Smooth muscle cell (in vitro differentiated cells): ENCODE data around the gene ARRB1. TPM values are rescaled to one million over a fixed set of nuclear protein-coding genes. Genes with fewer than 3 reads are reported as not detected.
A peak's percentile ranks its signal among the peaks of the same experiment; 100 is the strongest.

Experiments
- DNase-seq: peaks from one replicate; lab custom pipeline; 2025; ENCODE audit not compliant: unreplicated experiment; lab: John Stamatoyannopoulos, UW
- H2AFZ ChIP-seq: fragments of 200-600 bp; sonication (generic); 2 replicates; pipeline ENCODE4 v1.6.0; 2016; ENCODE audit warnings: antibody characterized with exemption, low read depth, mild to moderate bottlenecking
- H3F3A ChIP-seq: fragments of 200-600 bp; sonication (generic); 2 replicates; pipeline ENCODE4 v1.6.0; 2017; ENCODE audit warnings: antibody characterized with exemption, low read depth
- H3K27ac ChIP-seq: fragments of 200-600 bp; sonication (generic); 2 replicates; pipeline ENCODE4 v1.5.1; 2016; ENCODE audit warnings: low read depth, mild to moderate bottlenecking
- H3K27me3 ChIP-seq: fragments of 200-600 bp; sonication (generic); 2 replicates; pipeline ENCODE4 v1.6.1; 2016; ENCODE audit warnings: low read depth, mild to moderate bottlenecking
- H3K36me3 ChIP-seq: fragments of 200-600 bp; sonication (generic); 2 replicates; pipeline ENCODE4 v1.5.1; 2016; ENCODE audit warnings: low read depth
- H3K4me1 ChIP-seq: fragments of 200-600 bp; sonication (generic); 2 replicates; pipeline ENCODE4 v1.5.1; 2016; ENCODE audit warnings: low read depth
- H3K4me2 ChIP-seq: fragments of 200-600 bp; sonication (generic); 2 replicates; pipeline ENCODE4 v1.6.0; 2016; ENCODE audit warnings: mild to moderate bottlenecking
- H3K4me3 ChIP-seq: fragments of 200-600 bp; sonication (generic); 2 replicates; pipeline ENCODE4 v1.5.1; 2016; ENCODE audit warnings: mild to moderate bottlenecking
- H3K79me2 ChIP-seq: fragments of 200-600 bp; sonication (generic); 2 replicates; pipeline ENCODE4 v1.6.0; 2016; ENCODE audit warnings: low read depth, mild to moderate bottlenecking
- H3K9ac ChIP-seq: fragments of 200-600 bp; sonication (generic); 2 replicates; pipeline ENCODE4 v1.6.0; 2016; ENCODE audit warnings: low read depth
- H3K9me3 ChIP-seq: fragments of 200-600 bp; sonication (generic); replicated peaks from 2 replicates; pipeline ENCODE4 v1.5.1; 2016; ENCODE audit warnings: low read depth
- H4K20me1 ChIP-seq: fragments of 200-600 bp; sonication (generic); 2 replicates; pipeline ENCODE4 v1.6.0; 2016; ENCODE audit warnings: low read depth
- WGBS: methylation state at CpG from one replicate; pipeline ENCODE4 v1.1.7; 2016; ENCODE audit warnings: low lambda C conversion rate; 5-methylcytosine and 5-hydroxymethylcytosine counted together
- polyA plus RNA-seq: library from polyadenylated mRNA; unstranded; fragments of >200 nt; fragmentation: Nextera tagmentation; extraction: Ambion mirVana; gene quantifications from 2 replicates; pipeline ENCODE4 v1.2.1, GENCODE V29; 2016
- total RNA-seq: library from RNA; depleted of rRNA; stranded (reverse); fragments of >200 nt; gene quantifications from 2 replicates; pipeline ENCODE4 v1.2.3, GENCODE V29; 2014
- TF ChIP-seq, protein P1 (sequence below): fragments of 200-600 bp; sonication (generic); IDR thresholded peaks from 2 replicates; pipeline ENCODE4 v1.5.1; 2017; ENCODE audit warnings: borderline replicate concordance, mild to moderate bottlenecking, antibody characterized with exemption; ENCODE audit not compliant: insufficient read depth, poor library complexity, severe bottlenecking

ARRB1 gene
- total and polyA plus RNA-seq, 2 experiments from 2014 or later: 4.6 to 16.9 TPM

GRCh38 chr11:75342966-75343870, 8.2 kb downstream of the ARRB1 start:
- H3K9me3 ChIP-seq: no peaks in the 10 kb centered on the region
- H3K79me2 ChIP-seq: peaks cover 28% of the 10 kb centered on the region
- H3K9ac ChIP-seq: no peak overlapping the region
- no peak for DNase-seq
- peaks cover 44% of the 10 kb centered on the region for H3K4me1 ChIP-seq
- H2AFZ ChIP-seq: no peak overlapping the region
- H3K4me2 ChIP-seq: peak overlapping the region; percentile 50
- peak overlapping the region; percentile 30 for H3K27ac ChIP-seq
- peaks cover 3% of the 10 kb centered on the region for H4K20me1 ChIP-seq
- no peaks in the 10 kb centered on the region for H3K36me3 ChIP-seq
- H3K27me3 ChIP-seq: no peaks in the 10 kb centered on the region
- WGBS: 45% methylated on average over 12 of the region's 12 CpGs
- TF ChIP-seq, protein P1, sequence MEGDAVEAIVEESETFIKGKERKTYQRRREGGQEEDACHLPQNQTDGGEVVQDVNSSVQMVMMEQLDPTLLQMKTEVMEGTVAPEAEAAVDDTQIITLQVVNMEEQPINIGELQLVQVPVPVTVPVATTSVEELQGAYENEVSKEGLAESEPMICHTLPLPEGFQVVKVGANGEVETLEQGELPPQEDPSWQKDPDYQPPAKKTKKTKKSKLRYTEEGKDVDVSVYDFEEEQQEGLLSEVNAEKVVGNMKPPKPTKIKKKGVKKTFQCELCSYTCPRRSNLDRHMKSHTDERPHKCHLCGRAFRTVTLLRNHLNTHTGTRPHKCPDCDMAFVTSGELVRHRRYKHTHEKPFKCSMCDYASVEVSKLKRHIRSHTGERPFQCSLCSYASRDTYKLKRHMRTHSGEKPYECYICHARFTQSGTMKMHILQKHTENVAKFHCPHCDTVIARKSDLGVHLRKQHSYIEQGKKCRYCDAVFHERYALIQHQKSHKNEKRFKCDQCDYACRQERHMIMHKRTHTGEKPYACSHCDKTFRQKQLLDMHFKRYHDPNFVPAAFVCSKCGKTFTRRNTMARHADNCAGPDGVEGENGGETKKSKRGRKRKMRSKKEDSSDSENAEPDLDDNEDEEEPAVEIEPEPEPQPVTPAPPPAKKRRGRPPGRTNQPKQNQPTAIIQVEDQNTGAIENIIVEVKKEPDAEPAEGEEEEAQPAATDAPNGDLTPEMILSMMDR: no peak
- peaks cover 30% of the 10 kb centered on the region for H3F3A ChIP-seq
- no peak overlapping the region for H3K4me3 ChIP-seq

DNA sequence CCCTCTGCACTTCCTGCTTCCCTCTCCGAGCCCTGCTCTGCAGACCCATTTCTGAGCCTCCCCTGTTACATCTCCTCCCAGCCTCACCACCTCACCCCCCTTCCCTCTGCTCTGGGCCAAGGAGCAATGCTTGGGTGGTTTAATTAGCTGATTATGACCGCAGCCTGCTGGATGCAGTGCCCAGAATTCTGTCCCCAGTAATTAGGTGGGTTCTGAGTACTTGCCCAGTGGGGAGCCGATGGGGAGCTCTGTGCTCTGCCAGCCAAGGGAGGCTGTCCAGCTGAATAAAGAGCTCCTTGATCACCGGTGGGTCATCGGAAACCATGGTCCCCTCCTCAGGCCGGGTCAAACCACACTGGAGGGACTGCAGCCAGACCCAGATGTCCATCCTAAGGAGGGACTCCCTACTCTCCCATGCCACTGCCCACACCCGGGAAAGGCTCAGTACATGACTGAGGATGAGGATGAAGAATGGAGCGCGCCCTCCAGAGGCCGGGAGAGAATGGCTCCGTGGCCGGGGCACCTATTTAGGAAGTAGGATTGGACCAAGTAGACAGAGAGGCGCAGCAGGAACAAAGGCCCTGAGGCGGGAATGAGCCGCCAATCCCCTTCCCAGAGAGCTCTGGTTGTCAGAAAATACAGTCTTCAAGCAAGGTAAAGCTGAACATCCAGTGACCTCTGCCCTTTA, 9.1 kb downstream of the ARRB1 start:
- no peak overlapping the region for H3K4me2 ChIP-seq
- H3K9ac ChIP-seq: no peak overlapping the region
- H4K20me1 ChIP-seq: peaks cover 3% of the 10 kb centered on the region
- H3K4me3 ChIP-seq: no peak overlapping the region
- no peak for DNase-seq
- H2AFZ ChIP-seq: no peak overlapping the region
- TF ChIP-seq, protein P1: no peak
- WGBS: 88% methylated on average over 15 of the region's 15 CpGs
- peaks cover 28% of the 10 kb centered on the region for H3K79me2 ChIP-seq
- no peaks in the 10 kb centered on the region for H3K9me3 ChIP-seq
- H3K27ac ChIP-seq: no peak overlapping the region
- no peaks in the 10 kb centered on the region for H3K36me3 ChIP-seq
- no peaks in the 10 kb centered on the region for H3K27me3 ChIP-seq
- peaks cover 28% of the 10 kb centered on the region for H3F3A ChIP-seq
- peaks cover 43% of the 10 kb centered on the region for H3K4me1 ChIP-seq

DNA sequence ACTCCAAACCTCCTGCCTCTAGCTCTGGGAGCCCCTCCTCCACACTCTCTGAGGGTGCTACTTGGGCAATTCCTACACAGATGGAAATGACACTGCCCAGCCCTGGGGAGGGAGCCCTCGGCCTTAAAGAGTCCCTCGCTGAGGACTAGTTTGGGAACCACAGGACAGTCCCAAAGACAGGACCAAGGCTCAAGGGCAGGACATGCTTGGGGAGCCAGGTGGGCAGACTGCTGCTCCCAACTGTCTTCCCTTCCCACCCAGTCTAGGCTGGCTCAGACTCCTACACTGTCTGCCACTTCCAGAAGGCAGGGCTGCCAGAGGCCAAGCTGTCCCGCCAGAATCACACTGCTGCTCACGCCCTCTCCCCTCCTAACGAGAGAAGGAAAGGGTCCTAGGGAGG, 9.8 kb downstream of the ARRB1 start:
- H3K4me3 ChIP-seq: no peak overlapping the region
- TF ChIP-seq, protein P1: no peak
- H3K4me2 ChIP-seq: peak overlapping the region; percentile 24
- no peaks in the 10 kb centered on the region for H3K27me3 ChIP-seq
- peaks cover 45% of the 10 kb centered on the region for H3K4me1 ChIP-seq
- H3K9ac ChIP-seq: no peak overlapping the region
- H3K79me2 ChIP-seq: peaks cover 27% of the 10 kb centered on the region
- peaks cover 3% of the 10 kb centered on the region for H4K20me1 ChIP-seq
- peaks cover 25% of the 10 kb centered on the region for H3F3A ChIP-seq
- H3K9me3 ChIP-seq: no peaks in the 10 kb centered on the region
- H2AFZ ChIP-seq: no peak overlapping the region
- 37% methylated on average over 5 of the region's 5 CpGs for WGBS
- H3K27ac ChIP-seq: peak overlapping the region; percentile 74
- H3K36me3 ChIP-seq: no peaks in the 10 kb centered on the region
- DNase-seq: no peak
